Common myeloid progenitor, CD34-positive (primary cell): Measurements from ENCODE around the gene EPB41L3.

Source experiments
- CTCF ChIA-PET: fragments of 350-600 bp; sonication (Branson Sonifier 250); formaldehyde crosslinking; loops from one replicate; lab custom pipeline; 2021; ENCODE audit warnings: antibody characterized with exemption; lab: Charles Lee
- POLR2A ChIA-PET: fragments of 350-600 bp; sonication (Branson Sonifier 250); formaldehyde crosslinking; loops from one replicate; lab custom pipeline; 2021; ENCODE audit warnings: antibody characterized with exemption; lab: Charles Lee
- DNase-seq, 3 donors: peaks; one replicate each; pipeline versions ENCODE4 v3.0.0 to v3.0.0-alpha.2; 2013
- H3K27ac ChIP-seq, 2 experiments: 1 replicate in 1 of 2; 2 replicates in 1 of 2; pipeline ENCODE4 v1.7.0; 2013; ENCODE audit warnings: inconsistent platforms in 2 of 2, low read length in 2 of 2, mild to moderate bottlenecking in 2 of 2, low read depth in 1 of 2, moderate library complexity in 1 of 2; ENCODE audit not compliant: severe bottlenecking in 2 of 2, insufficient read depth in 1 of 2, poor library complexity in 1 of 2
- H3K27me3 ChIP-seq, 5 experiments: replicated peaks in 2 of 5; 1 replicate in 3 of 5; 2 replicates in 2 of 5; pipeline versions ENCODE4 v1.6.1 to v1.7.0; 2013; ENCODE audit warnings: low read length in 4 of 5, mild to moderate bottlenecking in 2 of 5, moderate library complexity in 2 of 5, inconsistent platforms in 1 of 5; ENCODE audit not compliant: insufficient read depth in 5 of 5, control insufficient read depth in 4 of 5
- H3K36me3 ChIP-seq, 4 experiments: 1 replicate in 2 of 4; 2 replicates in 2 of 4; pipeline versions ENCODE4 v1.6.1 to v1.7.0; 2013; ENCODE audit warnings: low read length in 3 of 4, control low read depth in 1 of 4, mild to moderate bottlenecking in 1 of 4; ENCODE audit not compliant: control insufficient read depth in 4 of 4, insufficient read depth in 4 of 4
- H3K4me1 ChIP-seq, 4 experiments: 1 replicate in 3 of 4; 2 replicates in 1 of 4; pipeline versions ENCODE4 v1.6.1 to v1.7.1; 2013; ENCODE audit warnings: low read length in 3 of 4, mild to moderate bottlenecking in 3 of 4, control low read depth in 1 of 4, inconsistent platforms in 1 of 4, moderate library complexity in 1 of 4; ENCODE audit not compliant: control insufficient read depth in 4 of 4, insufficient read depth in 4 of 4; ENCODE audit errors: control extremely low read depth in 1 of 4
- H3K4me3 ChIP-seq, 7 experiments: 1 replicate in 4 of 7; 2 replicates in 3 of 7; pipeline versions ENCODE4 v1.5.1 to v1.7.0; 2013; ENCODE audit warnings: mild to moderate bottlenecking in 7 of 7, low read length in 6 of 7, moderate library complexity in 6 of 7, inconsistent platforms in 2 of 7, low read depth in 2 of 7, control low read depth in 1 of 7; ENCODE audit not compliant: insufficient read depth in 4 of 7, control insufficient read depth in 1 of 7; ENCODE audit errors: extremely low read depth in 1 of 7
- H3K9me3 ChIP-seq, 5 experiments: 1 replicate in 4 of 5; 2 replicates in 1 of 5; pipeline versions ENCODE4 v1.6.1 to v1.7.1; 2013; ENCODE audit warnings: low read length in 4 of 5, mild to moderate bottlenecking in 2 of 5, inconsistent platforms in 1 of 5, low read depth in 1 of 5, moderate library complexity in 1 of 5; ENCODE audit not compliant: control insufficient read depth in 4 of 5, insufficient read depth in 2 of 5; ENCODE audit errors: control extremely low read depth in 1 of 5
- WGBS: methylation state at CpG from one replicate; pipeline ENCODE4 v1.1.5; 2013; ENCODE audit not compliant: insufficient coverage; 5-methylcytosine and 5-hydroxymethylcytosine counted together

Gene EPB41L3

DNA sequence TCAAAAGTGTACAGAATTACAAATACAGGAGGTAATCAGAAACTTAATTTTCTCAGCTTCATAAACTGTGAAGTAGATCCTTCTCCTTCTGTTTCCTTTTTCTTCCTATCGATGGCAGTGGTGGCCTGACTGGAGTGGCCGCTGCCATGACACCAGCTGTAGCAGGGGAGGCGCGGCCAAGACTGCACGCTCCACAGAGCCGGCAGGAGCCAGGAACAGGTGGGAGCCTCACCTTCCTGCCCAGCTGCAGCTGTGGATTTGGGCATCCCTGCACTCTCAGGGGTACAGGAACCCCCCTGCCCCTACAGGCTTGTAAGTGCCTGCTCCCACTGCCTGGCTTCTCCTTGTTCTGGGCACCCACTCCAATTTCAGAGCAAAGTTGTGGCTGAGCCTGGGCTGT lies 76.1 kb downstream of the EPB41L3 start:
- Histone ChIP-seq H3K27ac (no peak overlapping the region), H3K36me3 (no peaks in the 10 kb centered on the region), H3K4me1 (peaks cover 0 to 43% (median 8%) of the 10 kb centered on the region in 4 experiments), H3K4me3 (no peak overlapping the region), H3K9me3 (no peaks in the 10 kb centered on the region), H3K27me3 (no peaks in the 10 kb centered on the region)
- POLR2A ChIA-PET = no interaction called here
- no peak for DNase-seq
- CTCF ChIA-PET = interaction anchor here (0.9 to 1.5 kb wide), 3 partner anchors 9 to 79 kb away, joined by 3 to 5 read pairs (median 3); no protein-coding TSS in a partner anchor
- 93% methylated on average over 5 of the region's 6 CpGs for WGBS

DNA sequence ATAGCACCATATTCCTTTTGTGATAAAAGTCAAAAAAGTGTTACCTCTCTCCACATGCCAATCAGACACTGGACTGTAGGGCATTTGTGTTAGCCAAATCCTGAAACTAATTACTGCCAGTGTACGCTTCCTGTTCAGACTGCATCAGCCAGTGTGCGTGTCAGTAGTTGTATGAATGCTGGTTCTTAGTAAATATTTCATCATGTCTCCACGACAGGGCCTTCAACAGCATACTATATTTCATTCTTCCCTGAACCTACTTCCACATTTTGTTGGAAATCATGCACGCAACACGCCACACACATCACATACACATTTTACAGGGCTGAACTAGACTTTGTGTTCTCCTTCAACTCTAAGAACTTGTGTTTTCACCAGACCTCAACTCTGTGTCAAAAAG lies 77.5 kb downstream of the EPB41L3 start:
- H3K9me3 ChIP-seq = no peaks in the 10 kb centered on the region
- ChIA-PET POLR2A (no interaction called here), CTCF (interaction anchor here (1.5 kb wide), 1 partner anchor 8 kb away, joined by 5 read pairs; no protein-coding TSS in a partner anchor)
- no peaks in the 10 kb centered on the region for H3K27me3 ChIP-seq
- no peak overlapping the region for H3K4me3 ChIP-seq
- no peak overlapping the region for H3K27ac ChIP-seq
- WGBS = no CpG with 5 or more reads among the region's 5 CpGs
- DNase-seq = peak; percentile 8 to 65 (median 60)
- peaks cover 0 to 51% (median 8%) of the 10 kb centered on the region in 4 experiments for H3K4me1 ChIP-seq
- H3K36me3 ChIP-seq = no peaks in the 10 kb centered on the region

DNA sequence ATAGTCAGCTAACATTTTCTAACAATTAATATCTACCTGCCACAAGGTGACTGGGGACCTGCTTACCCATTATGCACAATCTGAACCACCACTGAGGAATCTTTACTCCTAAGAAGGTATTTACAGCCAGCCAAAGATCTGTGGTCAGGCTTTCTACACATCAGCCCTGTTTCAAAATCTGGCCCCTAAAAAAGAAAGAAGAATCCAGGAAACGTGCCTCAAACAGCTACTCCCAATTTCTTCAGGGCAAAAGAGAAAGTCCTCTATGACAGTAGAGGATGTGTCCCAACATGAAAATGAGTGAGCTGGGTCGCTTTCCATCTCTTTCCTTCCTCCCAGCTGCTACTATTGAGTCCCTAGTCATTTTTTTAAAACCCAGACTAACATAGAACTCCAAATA lies 79.5 kb downstream of the EPB41L3 start:
- Histone ChIP-seq H3K4me3 (no peak overlapping the region), H3K4me1 (peaks cover 0 to 51% (median 8%) of the 10 kb centered on the region in 4 experiments), H3K36me3 (no peaks in the 10 kb centered on the region), H3K27ac (no peak overlapping the region), H3K9me3 (no peaks in the 10 kb centered on the region), H3K27me3 (no peaks in the 10 kb centered on the region)
- ChIA-PET CTCF (interaction anchor here (1.1 kb wide), 1 partner anchor 82 kb away, joined by 4 read pairs; no protein-coding TSS in a partner anchor), POLR2A (no interaction called here)
- DNase-seq = no peak
- no CpG with 5 or more reads among the region's 2 CpGs for WGBS

DNA sequence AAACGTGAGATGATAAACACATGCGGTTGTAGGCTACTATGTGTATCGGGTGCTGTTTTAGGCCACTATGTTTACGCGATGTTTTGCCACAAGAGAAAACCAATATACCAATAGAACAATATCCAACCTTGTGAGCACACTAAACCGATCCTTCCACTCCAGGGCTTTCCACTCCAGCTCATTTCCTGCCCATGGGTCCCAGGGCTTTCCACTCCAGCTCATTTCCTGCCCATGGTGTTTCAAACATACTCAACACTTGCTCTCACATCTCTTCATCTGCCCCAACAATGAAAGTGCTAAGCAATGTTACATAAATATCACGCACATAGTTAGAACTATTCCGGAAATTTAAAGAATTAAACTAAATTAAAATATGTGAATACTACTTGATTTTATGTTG lies 80.0 kb downstream of the EPB41L3 start:
- no peak for DNase-seq
- Histone ChIP-seq H3K4me3 (no peak overlapping the region), H3K36me3 (no peaks in the 10 kb centered on the region), H3K27me3 (no peaks in the 10 kb centered on the region), H3K27ac (no peak overlapping the region), H3K4me1 (peaks cover 0 to 51% (median 8%) of the 10 kb centered on the region in 4 experiments), H3K9me3 (no peaks in the 10 kb centered on the region)
- POLR2A ChIA-PET = no interaction called here
- 99% methylated on average over 6 of the region's 8 CpGs for WGBS
- CTCF ChIA-PET = interaction anchor here (1.1 to 1.8 kb wide), 2 partner anchors 21 to 83 kb away, joined by 4 read pairs; no protein-coding TSS in a partner anchor

DNA sequence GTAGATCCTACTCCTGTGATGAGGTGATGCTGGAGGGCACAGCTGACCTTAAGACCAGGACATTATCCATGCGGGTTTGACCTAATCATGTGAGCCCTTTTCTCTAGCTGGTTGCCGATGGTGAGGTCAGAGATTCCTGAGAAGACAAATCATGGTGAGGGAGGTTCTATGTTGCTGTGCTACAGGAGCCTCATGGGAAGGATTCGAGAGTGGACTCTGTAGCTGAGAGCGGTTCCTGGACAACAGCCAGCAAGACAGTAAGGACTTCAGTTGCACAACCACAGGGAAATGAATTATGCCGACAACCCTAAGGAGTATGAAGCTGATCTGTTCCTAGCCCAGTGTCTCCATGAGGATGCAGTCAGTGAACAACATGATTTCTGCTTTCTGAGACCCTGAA lies 80.4 kb downstream of the EPB41L3 start:
- 98% methylated on average over 5 of the region's 5 CpGs for WGBS
- Histone ChIP-seq H3K4me3 (no peak overlapping the region), H3K9me3 (no peaks in the 10 kb centered on the region), H3K27ac (no peak overlapping the region), H3K27me3 (no peaks in the 10 kb centered on the region), H3K4me1 (peaks cover 0 to 51% (median 8%) of the 10 kb centered on the region in 4 experiments), H3K36me3 (no peaks in the 10 kb centered on the region)
- no peak for DNase-seq
- ChIA-PET POLR2A (no interaction called here), CTCF (interaction anchor here (1.1 to 1.8 kb wide), 2 partner anchors 21 to 83 kb away, joined by 4 read pairs; no protein-coding TSS in a partner anchor)

DNA sequence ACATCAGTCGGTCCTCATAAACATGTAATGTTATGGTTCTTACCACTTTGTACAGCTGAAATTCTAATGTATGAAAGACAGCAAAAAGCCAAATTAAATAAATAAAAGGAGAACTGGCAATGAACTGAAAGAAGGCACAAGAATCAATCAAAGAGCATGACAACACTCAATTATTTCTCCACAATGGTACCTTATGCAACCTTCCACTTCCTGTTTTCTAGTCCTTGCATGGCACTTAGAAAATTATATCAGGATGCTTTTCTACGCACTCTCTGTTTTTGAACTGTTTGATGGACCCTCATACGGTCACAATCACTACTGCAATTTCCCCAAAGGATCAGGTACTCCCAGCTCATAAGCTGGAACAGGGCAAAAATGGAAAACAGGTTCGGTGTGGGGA lies 81.6 kb downstream of the EPB41L3 start:
- Histone ChIP-seq H3K27me3 (no peaks in the 10 kb centered on the region), H3K4me3 (no peak overlapping the region), H3K36me3 (no peaks in the 10 kb centered on the region), H3K27ac (no peak overlapping the region), H3K4me1 (peaks cover 0 to 47% (median 11%) of the 10 kb centered on the region in 4 experiments), H3K9me3 (no peaks in the 10 kb centered on the region)
- peak in 2 of 3 donors; percentile 16 to 41 for DNase-seq
- ChIA-PET CTCF (interaction anchor here (0.7 to 1.8 kb wide), 4 partner anchors 19 to 85 kb away, joined by 3 to 4 read pairs (median 3); no protein-coding TSS in a partner anchor), POLR2A (no interaction called here)
- 92% methylated on average over 2 of the region's 4 CpGs for WGBS

DNA sequence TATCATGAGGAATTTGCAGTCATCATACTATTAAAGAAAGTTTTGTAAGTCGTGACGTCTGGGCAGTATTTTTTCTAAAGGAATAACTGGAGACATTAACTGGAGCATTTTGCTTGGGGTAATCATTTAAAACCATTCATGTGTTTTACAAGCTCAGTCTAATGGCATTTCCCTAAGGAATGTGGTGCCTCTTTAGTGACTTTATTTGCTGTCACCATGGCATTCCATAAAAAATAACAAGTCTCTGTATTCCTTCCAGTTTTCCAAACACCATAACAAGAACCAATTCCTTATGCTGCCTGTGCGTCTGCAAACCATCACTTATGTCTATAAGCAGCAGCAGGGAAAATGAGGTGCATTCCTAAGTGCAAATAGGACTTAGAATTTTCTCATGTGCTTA lies 82.8 kb downstream of the EPB41L3 start:
- H3K27ac ChIP-seq = no peak overlapping the region
- H3K4me3 ChIP-seq = no peak overlapping the region
- H3K36me3 ChIP-seq = no peaks in the 10 kb centered on the region
- H3K4me1 ChIP-seq = peaks cover 3 to 42% (median 10%) of the 10 kb centered on the region in 4 experiments
- no peak for DNase-seq
- no peaks in the 10 kb centered on the region for H3K27me3 ChIP-seq
- ChIA-PET POLR2A (interaction anchor here (0.7 to 1.3 kb wide), 2 partner anchors 65 to 86 kb away, joined by 4 read pairs; no protein-coding TSS in a partner anchor), CTCF (interaction anchor here (1.2 to 1.5 kb wide), 2 partner anchors 50 to 54 kb away, joined by 3 read pairs; no protein-coding TSS in a partner anchor)
- H3K9me3 ChIP-seq = no peaks in the 10 kb centered on the region
- 100% methylated on average over 1 of the region's 3 CpGs for WGBS
